GM23338 (cell line): ENCODE results near the gene MAIP1. TPM values are rescaled to one million over a fixed set of nuclear protein-coding genes. Genes with fewer than 3 reads are reported as not detected.

Experiments
- ATAC-seq: fragments of 200-7000 bp; cut with Tn5 transposase; 3 replicates; pipeline ENCODE4 v1.9.1; 2020
- DNase-seq: peaks from one replicate; pipeline ENCODE4 v3.0.0-alpha.2; 2015; ENCODE audit warnings: low spot score
- H2AFZ ChIP-seq: fragments of 200-600 bp; sonication (generic); 2 replicates; pipeline ENCODE4 v1.8.0; 2016; ENCODE audit warnings: antibody characterized with exemption, mild to moderate bottlenecking, moderate library complexity
- H3F3A ChIP-seq: fragments of 200-600 bp; sonication (generic); replicated peaks from 2 replicates; pipeline ENCODE4 v1.8.0; 2017; ENCODE audit warnings: antibody characterized with exemption, mixed run types, low read depth
- H3K27ac ChIP-seq: fragments of 200-600 bp; sonication (generic); 2 replicates; pipeline ENCODE4 v1.6.1; 2016; ENCODE audit warnings: low read depth
- H3K27me3 ChIP-seq: fragments of 200-600 bp; sonication (generic); 2 replicates; pipeline ENCODE4 v1.8.0; 2016; ENCODE audit warnings: mild to moderate bottlenecking, mixed run types, moderate library complexity; ENCODE audit not compliant: insufficient read depth
- H3K36me3 ChIP-seq: fragments of 200-600 bp; sonication (generic); 2 replicates; pipeline ENCODE4 v1.8.0; 2016; ENCODE audit warnings: mild to moderate bottlenecking; ENCODE audit not compliant: insufficient read depth
- H3K4me1 ChIP-seq: fragments of 200-600 bp; sonication (generic); 2 replicates; pipeline ENCODE4 v1.8.0; 2016; ENCODE audit warnings: mild to moderate bottlenecking, moderate library complexity; ENCODE audit not compliant: insufficient read depth
- H3K4me2 ChIP-seq: fragments of 200-600 bp; sonication (generic); 2 replicates; pipeline ENCODE4 v1.7.1; 2017; ENCODE audit warnings: mixed run types
- H3K4me3 ChIP-seq: fragments of 200-600 bp; sonication (generic); 2 replicates; pipeline ENCODE4 v1.6.1; 2016; ENCODE audit warnings: mixed run types
- H3K79me2 ChIP-seq: fragments of 200-600 bp; sonication (generic); replicated peaks from 2 replicates; pipeline ENCODE4 v1.8.0; 2017; ENCODE audit warnings: mild to moderate bottlenecking; ENCODE audit not compliant: insufficient read depth
- H3K9me2 ChIP-seq: fragments of 200-600 bp; sonication (generic); 2 replicates; pipeline ENCODE4 v1.8.0; 2017; ENCODE audit not compliant: insufficient read depth
- H4K20me1 ChIP-seq: fragments of 200-600 bp; sonication (generic); replicated peaks from 2 replicates; pipeline ENCODE4 v1.8.0; 2017; ENCODE audit warnings: mild to moderate bottlenecking; ENCODE audit not compliant: insufficient read depth
- H3K27ac Mint-ChIP-seq: 2 replicates; pipeline ENCODE4 v1.8.0; 2020; ENCODE audit warnings: inconsistent platforms, mild to moderate bottlenecking, moderate library complexity, mixed read lengths
- H3K27me3 Mint-ChIP-seq: 3 replicates; pipeline ENCODE4 v1.8.0; 2022; ENCODE audit warnings: low read depth, mild to moderate bottlenecking, moderate library complexity, mixed read lengths, inconsistent platforms; ENCODE audit not compliant: insufficient read depth, poor library complexity
- H3K36me3 Mint-ChIP-seq: 3 replicates; pipeline ENCODE4 v1.8.0; 2021; ENCODE audit warnings: low read depth, mild to moderate bottlenecking, inconsistent platforms, moderate library complexity, mixed read lengths
- H3K4me1 Mint-ChIP-seq: 3 replicates; pipeline ENCODE4 v1.8.0; 2020; ENCODE audit warnings: mild to moderate bottlenecking, inconsistent platforms, mixed read lengths
- H3K4me3 Mint-ChIP-seq: 3 replicates; pipeline ENCODE4 v1.8.0; 2021; ENCODE audit warnings: moderate library complexity, mild to moderate bottlenecking, inconsistent platforms, mixed read lengths
- H3K9me3 Mint-ChIP-seq: 3 replicates; pipeline ENCODE4 v1.8.0; 2020; ENCODE audit warnings: moderate library complexity, mild to moderate bottlenecking, inconsistent platforms, mixed read lengths
- CREB1 ChIP-seq: fragments of 250-450 bp; sonication (Bioruptor Pico); IDR thresholded peaks from 2 replicates; pipeline ENCODE4 v1.5.0; 2020; ENCODE audit warnings: low read depth, mild to moderate bottlenecking, moderate library complexity
- EZH2 ChIP-seq: fragments of 200-600 bp; sonication (generic); IDR thresholded peaks from one replicate; pipeline ENCODE4 v1.8.0; 2017; ENCODE audit warnings: antibody characterized with exemption, mild to moderate bottlenecking, low read depth; ENCODE audit not compliant: unreplicated experiment
- EZH2phosphoT487 ChIP-seq: fragments of 200-600 bp; sonication (generic); IDR thresholded peaks from one replicate; pipeline ENCODE4 v1.8.1; 2018; ENCODE audit warnings: antibody characterized with exemption; ENCODE audit not compliant: unreplicated experiment
- JUNB ChIP-seq: IDR thresholded peaks from one replicate; pipeline ENCODE4 v1.6.1; 2016; ENCODE audit warnings: antibody characterized with exemption; ENCODE audit not compliant: unreplicated experiment
- NANOG ChIP-seq: IDR thresholded peaks from 2 replicates; pipeline ENCODE4 v1.6.1; 2016; ENCODE audit warnings: antibody characterized with exemption, borderline replicate concordance
- POLR2AphosphoS5 ChIP-seq: IDR thresholded peaks from 2 replicates; pipeline ENCODE4 v1.6.1; 2016; ENCODE audit warnings: antibody characterized with exemption, low read depth
- STAT1 ChIP-seq: IDR thresholded peaks from one replicate; pipeline ENCODE4 v1.6.1; 2016; ENCODE audit warnings: antibody characterized with exemption; ENCODE audit not compliant: unreplicated experiment
- ZNF114 ChIP-seq: fragments of 250-450 bp; sonication (Bioruptor Pico); IDR thresholded peaks from 2 replicates; pipeline ENCODE4 v1.5.0; 2020; ENCODE audit warnings: mild to moderate bottlenecking, moderate library complexity
- ZNF331 ChIP-seq: fragments of 250-450 bp; sonication (Bioruptor Pico); IDR thresholded peaks from 2 replicates; pipeline ENCODE4 v1.5.0; 2020; ENCODE audit warnings: low read depth, mild to moderate bottlenecking, moderate library complexity
- polyA plus RNA-seq: library from polyadenylated mRNA; unstranded; fragments of >200 nt; fragmentation: Nextera tagmentation; extraction: Ambion mirVana; gene quantifications from 2 replicates; pipeline ENCODE4 v1.2.1, GENCODE V29; 2016
- total RNA-seq: library from RNA; depleted of rRNA; stranded (reverse); fragments of >200 nt; shearing (Covaris generic); gene quantifications from 2 replicates; pipeline ENCODE4 v1.2.3, GENCODE V29; 2014
- TF ChIP-seq, protein P1 (sequence below): IDR thresholded peaks from one replicate; pipeline ENCODE4 v1.6.1; 2018; ENCODE audit warnings: antibody characterized with exemption; ENCODE audit not compliant: unreplicated experiment
- TF ChIP-seq, protein P2 (sequence below), 2 experiments: fragments of 200-600 bp in 1 of 2; sonication (generic) in 1 of 2; conservative IDR thresholded peaks; 2 replicates each; pipeline versions ENCODE4 v1.5.1 to v1.6.1; 2016 to 2017; ENCODE audit warnings: antibody characterized with exemption in 2 of 2, low read depth in 2 of 2, mild to moderate bottlenecking in 2 of 2, moderate library complexity in 1 of 2
- TF ChIP-seq, protein P3 (sequence below): fragments of 250-450 bp; sonication (Bioruptor Pico); IDR thresholded peaks from 2 replicates; pipeline ENCODE4 v1.5.0; 2020; ENCODE audit warnings: mild to moderate bottlenecking, moderate library complexity
- TF ChIP-seq, protein P4 (sequence below): IDR thresholded peaks from 2 replicates; pipeline ENCODE4 v1.6.1; 2016; ENCODE audit warnings: antibody characterized with exemption

MAIP1 gene
- total and polyA plus RNA-seq, 2 experiments from 2014 or later, result 36.0 to 41.9 TPM

DNA sequence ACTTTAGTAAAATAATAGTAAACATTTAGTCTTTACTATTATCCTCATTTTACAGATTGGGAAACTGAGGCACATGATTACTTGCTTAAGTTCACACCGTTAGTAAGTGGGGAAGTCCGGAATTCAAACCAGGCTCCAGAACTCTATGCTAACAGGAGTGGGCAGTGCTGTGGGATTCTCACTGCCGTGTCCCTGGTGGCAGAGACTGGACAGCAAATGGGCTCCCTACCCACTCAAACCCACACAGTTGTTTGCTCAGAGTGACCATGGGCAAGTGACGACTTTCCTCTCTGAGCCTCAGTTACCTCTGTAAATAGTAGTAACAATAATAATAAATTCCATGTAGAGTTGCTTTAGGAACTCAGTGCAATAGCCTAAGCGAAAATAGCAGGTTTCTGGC, 24.0 kb downstream of the MAIP1 start:
- H3K9me3 Mint-ChIP-seq, result no peaks in the 10 kb centered on the region; the same call in 2 of the 3 replicates
- no peaks in the 10 kb centered on the region for H3K9me2 ChIP-seq
- peaks cover 5% of the 10 kb centered on the region; the same call in 2 of the 3 replicates for H3K36me3 Mint-ChIP-seq
- H3K4me1 ChIP-seq, result peaks cover 24% of the 10 kb centered on the region
- no peak overlapping the region for H3K27ac Mint-ChIP-seq
- peak overlapping the region; percentile 1; the same call in 1 of the 2 replicates for H2AFZ ChIP-seq
- peaks cover 7% of the 10 kb centered on the region; the same call in 1 of the 2 replicates for H3F3A ChIP-seq
- H3K4me1 Mint-ChIP-seq, result peaks cover 38% of the 10 kb centered on the region
- no peaks in the 10 kb centered on the region for H3K79me2 ChIP-seq
- TF ChIP-seq EZH2 (no peak), NANOG (no peak), POLR2AphosphoS5 (no peak), EZH2phosphoT487 (no peak), ZNF114 (no peak), ZNF331 (no peak), JUNB (no peak), STAT1 (no peak), CREB1 (CRISPR knock-in tag) (no peak)
- TF ChIP-seq, protein P1, sequence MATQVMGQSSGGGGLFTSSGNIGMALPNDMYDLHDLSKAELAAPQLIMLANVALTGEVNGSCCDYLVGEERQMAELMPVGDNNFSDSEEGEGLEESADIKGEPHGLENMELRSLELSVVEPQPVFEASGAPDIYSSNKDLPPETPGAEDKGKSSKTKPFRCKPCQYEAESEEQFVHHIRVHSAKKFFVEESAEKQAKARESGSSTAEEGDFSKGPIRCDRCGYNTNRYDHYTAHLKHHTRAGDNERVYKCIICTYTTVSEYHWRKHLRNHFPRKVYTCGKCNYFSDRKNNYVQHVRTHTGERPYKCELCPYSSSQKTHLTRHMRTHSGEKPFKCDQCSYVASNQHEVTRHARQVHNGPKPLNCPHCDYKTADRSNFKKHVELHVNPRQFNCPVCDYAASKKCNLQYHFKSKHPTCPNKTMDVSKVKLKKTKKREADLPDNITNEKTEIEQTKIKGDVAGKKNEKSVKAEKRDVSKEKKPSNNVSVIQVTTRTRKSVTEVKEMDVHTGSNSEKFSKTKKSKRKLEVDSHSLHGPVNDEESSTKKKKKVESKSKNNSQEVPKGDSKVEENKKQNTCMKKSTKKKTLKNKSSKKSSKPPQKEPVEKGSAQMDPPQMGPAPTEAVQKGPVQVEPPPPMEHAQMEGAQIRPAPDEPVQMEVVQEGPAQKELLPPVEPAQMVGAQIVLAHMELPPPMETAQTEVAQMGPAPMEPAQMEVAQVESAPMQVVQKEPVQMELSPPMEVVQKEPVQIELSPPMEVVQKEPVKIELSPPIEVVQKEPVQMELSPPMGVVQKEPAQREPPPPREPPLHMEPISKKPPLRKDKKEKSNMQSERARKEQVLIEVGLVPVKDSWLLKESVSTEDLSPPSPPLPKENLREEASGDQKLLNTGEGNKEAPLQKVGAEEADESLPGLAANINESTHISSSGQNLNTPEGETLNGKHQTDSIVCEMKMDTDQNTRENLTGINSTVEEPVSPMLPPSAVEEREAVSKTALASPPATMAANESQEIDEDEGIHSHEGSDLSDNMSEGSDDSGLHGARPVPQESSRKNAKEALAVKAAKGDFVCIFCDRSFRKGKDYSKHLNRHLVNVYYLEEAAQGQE, result no peak
- TF ChIP-seq, protein P2, sequence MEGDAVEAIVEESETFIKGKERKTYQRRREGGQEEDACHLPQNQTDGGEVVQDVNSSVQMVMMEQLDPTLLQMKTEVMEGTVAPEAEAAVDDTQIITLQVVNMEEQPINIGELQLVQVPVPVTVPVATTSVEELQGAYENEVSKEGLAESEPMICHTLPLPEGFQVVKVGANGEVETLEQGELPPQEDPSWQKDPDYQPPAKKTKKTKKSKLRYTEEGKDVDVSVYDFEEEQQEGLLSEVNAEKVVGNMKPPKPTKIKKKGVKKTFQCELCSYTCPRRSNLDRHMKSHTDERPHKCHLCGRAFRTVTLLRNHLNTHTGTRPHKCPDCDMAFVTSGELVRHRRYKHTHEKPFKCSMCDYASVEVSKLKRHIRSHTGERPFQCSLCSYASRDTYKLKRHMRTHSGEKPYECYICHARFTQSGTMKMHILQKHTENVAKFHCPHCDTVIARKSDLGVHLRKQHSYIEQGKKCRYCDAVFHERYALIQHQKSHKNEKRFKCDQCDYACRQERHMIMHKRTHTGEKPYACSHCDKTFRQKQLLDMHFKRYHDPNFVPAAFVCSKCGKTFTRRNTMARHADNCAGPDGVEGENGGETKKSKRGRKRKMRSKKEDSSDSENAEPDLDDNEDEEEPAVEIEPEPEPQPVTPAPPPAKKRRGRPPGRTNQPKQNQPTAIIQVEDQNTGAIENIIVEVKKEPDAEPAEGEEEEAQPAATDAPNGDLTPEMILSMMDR (conservative IDR thresholded peaks at IDR 0.05; ENCODE audit: low read depth in 2 of 2), result no peak
- TF ChIP-seq, protein P3, sequence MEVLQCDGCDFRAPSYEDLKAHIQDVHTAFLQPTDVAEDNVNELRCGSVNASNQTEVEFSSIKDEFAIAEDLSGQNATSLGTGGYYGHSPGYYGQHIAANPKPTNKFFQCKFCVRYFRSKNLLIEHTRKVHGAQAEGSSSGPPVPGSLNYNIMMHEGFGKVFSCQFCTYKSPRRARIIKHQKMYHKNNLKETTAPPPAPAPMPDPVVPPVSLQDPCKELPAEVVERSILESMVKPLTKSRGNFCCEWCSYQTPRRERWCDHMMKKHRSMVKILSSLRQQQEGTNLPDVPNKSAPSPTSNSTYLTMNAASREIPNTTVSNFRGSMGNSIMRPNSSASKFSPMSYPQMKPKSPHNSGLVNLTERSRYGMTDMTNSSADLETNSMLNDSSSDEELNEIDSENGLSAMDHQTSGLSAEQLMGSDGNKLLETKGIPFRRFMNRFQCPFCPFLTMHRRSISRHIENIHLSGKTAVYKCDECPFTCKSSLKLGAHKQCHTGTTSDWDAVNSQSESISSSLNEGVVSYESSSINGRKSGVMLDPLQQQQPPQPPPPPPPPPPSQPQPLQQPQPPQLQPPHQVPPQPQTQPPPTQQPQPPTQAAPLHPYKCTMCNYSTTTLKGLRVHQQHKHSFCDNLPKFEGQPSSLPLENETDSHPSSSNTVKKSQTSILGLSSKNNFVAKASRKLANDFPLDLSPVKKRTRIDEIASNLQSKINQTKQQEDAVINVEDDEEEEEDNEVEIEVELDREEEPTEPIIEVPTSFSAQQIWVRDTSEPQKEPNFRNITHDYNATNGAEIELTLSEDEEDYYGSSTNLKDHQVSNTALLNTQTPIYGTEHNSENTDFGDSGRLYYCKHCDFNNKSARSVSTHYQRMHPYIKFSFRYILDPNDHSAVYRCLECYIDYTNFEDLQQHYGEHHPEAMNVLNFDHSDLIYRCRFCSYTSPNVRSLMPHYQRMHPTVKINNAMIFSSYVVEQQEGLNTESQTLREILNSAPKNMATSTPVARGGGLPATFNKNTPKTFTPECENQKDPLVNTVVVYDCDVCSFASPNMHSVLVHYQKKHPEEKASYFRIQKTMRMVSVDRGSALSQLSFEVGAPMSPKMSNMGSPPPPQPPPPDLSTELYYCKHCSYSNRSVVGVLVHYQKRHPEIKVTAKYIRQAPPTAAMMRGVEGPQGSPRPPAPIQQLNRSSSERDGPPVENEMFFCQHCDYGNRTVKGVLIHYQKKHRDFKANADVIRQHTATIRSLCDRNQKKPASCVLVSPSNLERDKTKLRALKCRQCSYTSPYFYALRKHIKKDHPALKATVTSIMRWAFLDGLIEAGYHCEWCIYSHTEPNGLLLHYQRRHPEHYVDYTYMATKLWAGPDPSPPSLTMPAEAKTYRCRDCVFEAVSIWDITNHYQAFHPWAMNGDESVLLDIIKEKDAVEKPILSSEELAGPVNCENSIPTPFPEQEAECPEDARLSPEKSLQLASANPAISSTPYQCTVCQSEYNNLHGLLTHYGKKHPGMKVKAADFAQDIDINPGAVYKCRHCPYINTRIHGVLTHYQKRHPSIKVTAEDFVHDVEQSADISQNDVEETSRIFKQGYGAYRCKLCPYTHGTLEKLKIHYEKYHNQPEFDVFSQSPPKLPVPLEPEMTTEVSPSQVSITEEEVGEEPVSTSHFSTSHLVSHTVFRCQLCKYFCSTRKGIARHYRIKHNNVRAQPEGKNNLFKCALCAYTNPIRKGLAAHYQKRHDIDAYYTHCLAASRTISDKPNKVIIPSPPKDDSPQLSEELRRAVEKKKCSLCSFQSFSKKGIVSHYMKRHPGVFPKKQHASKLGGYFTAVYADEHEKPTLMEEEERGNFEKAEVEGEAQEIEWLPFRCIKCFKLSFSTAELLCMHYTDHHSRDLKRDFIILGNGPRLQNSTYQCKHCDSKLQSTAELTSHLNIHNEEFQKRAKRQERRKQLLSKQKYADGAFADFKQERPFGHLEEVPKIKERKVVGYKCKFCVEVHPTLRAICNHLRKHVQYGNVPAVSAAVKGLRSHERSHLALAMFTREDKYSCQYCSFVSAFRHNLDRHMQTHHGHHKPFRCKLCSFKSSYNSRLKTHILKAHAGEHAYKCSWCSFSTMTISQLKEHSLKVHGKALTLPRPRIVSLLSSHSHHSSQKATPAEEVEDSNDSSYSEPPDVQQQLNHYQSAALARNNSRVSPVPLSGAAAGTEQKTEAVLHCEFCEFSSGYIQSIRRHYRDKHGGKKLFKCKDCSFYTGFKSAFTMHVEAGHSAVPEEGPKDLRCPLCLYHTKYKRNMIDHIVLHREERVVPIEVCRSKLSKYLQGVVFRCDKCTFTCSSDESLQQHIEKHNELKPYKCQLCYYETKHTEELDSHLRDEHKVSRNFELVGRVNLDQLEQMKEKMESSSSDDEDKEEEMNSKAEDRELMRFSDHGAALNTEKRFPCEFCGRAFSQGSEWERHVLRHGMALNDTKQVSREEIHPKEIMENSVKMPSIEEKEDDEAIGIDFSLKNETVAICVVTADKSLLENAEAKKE, result no peak
- TF ChIP-seq, protein P4, sequence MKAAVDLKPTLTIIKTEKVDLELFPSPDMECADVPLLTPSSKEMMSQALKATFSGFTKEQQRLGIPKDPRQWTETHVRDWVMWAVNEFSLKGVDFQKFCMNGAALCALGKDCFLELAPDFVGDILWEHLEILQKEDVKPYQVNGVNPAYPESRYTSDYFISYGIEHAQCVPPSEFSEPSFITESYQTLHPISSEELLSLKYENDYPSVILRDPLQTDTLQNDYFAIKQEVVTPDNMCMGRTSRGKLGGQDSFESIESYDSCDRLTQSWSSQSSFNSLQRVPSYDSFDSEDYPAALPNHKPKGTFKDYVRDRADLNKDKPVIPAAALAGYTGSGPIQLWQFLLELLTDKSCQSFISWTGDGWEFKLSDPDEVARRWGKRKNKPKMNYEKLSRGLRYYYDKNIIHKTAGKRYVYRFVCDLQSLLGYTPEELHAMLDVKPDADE, result no peak
- ATAC-seq, result no peak
- no peak for DNase-seq
- peak overlapping the region; percentile 31; the same call in 2 of the 3 replicates for H3K4me3 Mint-ChIP-seq
- no peaks in the 10 kb centered on the region for H3K36me3 ChIP-seq
- peaks cover 2% of the 10 kb centered on the region for H3K27me3 Mint-ChIP-seq
- H3K4me3 ChIP-seq, result peak overlapping the region; percentile 25; the same call in 1 of the 2 replicates
- no peak overlapping the region for H3K27ac ChIP-seq
- no peaks in the 10 kb centered on the region for H4K20me1 ChIP-seq
- no peaks in the 10 kb centered on the region for H3K27me3 ChIP-seq
- H3K4me2 ChIP-seq, result peak overlapping the region; percentile 37
